ENCODE results near the gene MZT2B.
"Not testable (repeated sequence)": the region's sequence is repeated elsewhere in the genome, so short reads cannot be mapped to it uniquely, and the experiment has no call there.

MZT2B gene

GRCh38 chr2:130181880-130182682 lies at the start of gene MZT2B:
Gene MZT2B, plus strand, starts transcription at chr2:130182262. Its CDS starts 21 bp downstream, at chr2:130182283.
- DNase-seq (ENCODE audit: low read depth in 1 of 2, low spot score in 1 of 2): peak; percentile 82 to 87

- DNase-seq (ENCODE audit: low read depth in 1 of 2, low spot score in 1 of 2): no peak
Measured at GRCh38 chr2:130135692-130136541, 46.1 kb upstream of the MZT2B start.

GRCh38 chr2:130136546-130136945 lies 45.5 kb upstream of the MZT2B start:
- not testable (repeated sequence) for DNase-seq (ENCODE audit: low read depth in 1 of 2, low spot score in 1 of 2)

- not testable (repeated sequence) for DNase-seq (ENCODE audit: low read depth in 1 of 2, low spot score in 1 of 2)
Measured at GRCh38 chr2:130137118-130137517, 44.9 kb upstream of the MZT2B start.

- not testable (repeated sequence) for DNase-seq (ENCODE audit: low read depth in 1 of 2, low spot score in 1 of 2)
Measured at GRCh38 chr2:130138326-130138725, 43.7 kb upstream of the MZT2B start.

- DNase-seq (ENCODE audit: low read depth in 1 of 2, low spot score in 1 of 2): not testable (repeated sequence)
Measured at GRCh38 chr2:130138841-130139251, 43.2 kb upstream of the MZT2B start.

- DNase-seq (ENCODE audit: low read depth in 1 of 2, low spot score in 1 of 2): not testable (repeated sequence)
Measured at GRCh38 chr2:130139331-130140280, 42.5 kb upstream of the MZT2B start.

GRCh38 chr2:130140516-130140915 lies 41.5 kb upstream of the MZT2B start:
- DNase-seq (ENCODE audit: low read depth in 1 of 2, low spot score in 1 of 2): not testable (repeated sequence)

- not testable (repeated sequence) for DNase-seq (ENCODE audit: low read depth in 1 of 2, low spot score in 1 of 2)
Measured at GRCh38 chr2:130141002-130141401, 41.1 kb upstream of the MZT2B start.

- DNase-seq (ENCODE audit: low read depth in 1 of 2, low spot score in 1 of 2): not testable (repeated sequence)
Measured at GRCh38 chr2:130141645-130142370, 40.3 kb upstream of the MZT2B start.

GRCh38 chr2:130142396-130143265 lies 39.4 kb upstream of the MZT2B start:
- not testable (repeated sequence) for DNase-seq (ENCODE audit: low read depth in 1 of 2, low spot score in 1 of 2)

GRCh38 chr2:130143266-130144039 lies 38.6 kb upstream of the MZT2B start:
- not testable (repeated sequence) for DNase-seq (ENCODE audit: low read depth in 1 of 2, low spot score in 1 of 2)

- DNase-seq (ENCODE audit: low read depth in 1 of 2, low spot score in 1 of 2): peak; percentile 27 to 28
Measured at GRCh38 chr2:130145006-130145414, 37.1 kb upstream of the MZT2B start, which contains the start of gene CCDC74B. Gene CCDC74B, minus strand, starts transcription at chr2:130145112. Its CDS starts 116 bp downstream, at chr2:130144996.

- not testable (repeated sequence) for DNase-seq (ENCODE audit: low read depth in 1 of 2, low spot score in 1 of 2)
Measured at GRCh38 chr2:130148515-130148914, 33.5 kb upstream of the MZT2B start.

GRCh38 chr2:130150181-130151144 lies 31.6 kb upstream of the MZT2B start:
- DNase-seq (ENCODE audit: low read depth in 1 of 2, low spot score in 1 of 2): no peak

GRCh38 chr2:130151145-130151512 lies 30.9 kb upstream of the MZT2B start:
- DNase-seq (ENCODE audit: low read depth in 1 of 2, low spot score in 1 of 2): not testable (repeated sequence)

Measured in stimulated activated CD4-positive, alpha-beta T cell treated with anti-CD3 and anti-CD28 coated beads, Interleukin-15, amount 100 ng/mL, for 1 hour (primary cell).